ENCODE results near the gene AHNAK2. TPM values are rescaled to one million over a fixed set of nuclear protein-coding genes. Genes with fewer than 3 reads are reported as not detected.

AHNAK2 gene
- total RNA-seq, 1 experiment from 2014 or later = 31.3 TPM

GRCh38 chr14:104980611-104981531 lies 2.7 kb upstream of the AHNAK2 start:
- no peak for DNase-seq
- Histone ChIP-seq H3K9me3 (no peaks in the 10 kb centered on the region), H3K27me3 (no peaks in the 10 kb centered on the region)

GRCh38 chr14:104979758-104980610 lies 1.8 kb upstream of the AHNAK2 start:
- Histone ChIP-seq H3K9me3 (no peaks in the 10 kb centered on the region), H3K4me3 (no peak overlapping the region), H3K27me3 (no peaks in the 10 kb centered on the region), H3K36me3 (no peaks in the 10 kb centered on the region)
- DNase-seq = peak; percentile 56

More at GRCh38 chr14:104980611-104981531, 2.7 kb upstream of the AHNAK2 start:
- Histone ChIP-seq H3K36me3 (no peaks in the 10 kb centered on the region), H3K4me3 (no peak overlapping the region)

GRCh38 chr14:104978746-104979691 lies 845 bp upstream of the AHNAK2 start:
- no peaks in the 10 kb centered on the region for H3K36me3 ChIP-seq
- no peaks in the 10 kb centered on the region for H3K27me3 ChIP-seq
- H3K9me3 ChIP-seq = no peaks in the 10 kb centered on the region
- no peak overlapping the region for H3K4me3 ChIP-seq
- no peak for DNase-seq

GRCh38 chr14:104977008-104977680 lies 1.0 kb downstream of the AHNAK2 start:
- H3K36me3 ChIP-seq = no peaks in the 10 kb centered on the region
- DNase-seq = no peak
- H3K9me3 ChIP-seq = no peaks in the 10 kb centered on the region
- peak overlapping the region; percentile 56 for H3K4me3 ChIP-seq
- no peaks in the 10 kb centered on the region for H3K27me3 ChIP-seq

DNA sequence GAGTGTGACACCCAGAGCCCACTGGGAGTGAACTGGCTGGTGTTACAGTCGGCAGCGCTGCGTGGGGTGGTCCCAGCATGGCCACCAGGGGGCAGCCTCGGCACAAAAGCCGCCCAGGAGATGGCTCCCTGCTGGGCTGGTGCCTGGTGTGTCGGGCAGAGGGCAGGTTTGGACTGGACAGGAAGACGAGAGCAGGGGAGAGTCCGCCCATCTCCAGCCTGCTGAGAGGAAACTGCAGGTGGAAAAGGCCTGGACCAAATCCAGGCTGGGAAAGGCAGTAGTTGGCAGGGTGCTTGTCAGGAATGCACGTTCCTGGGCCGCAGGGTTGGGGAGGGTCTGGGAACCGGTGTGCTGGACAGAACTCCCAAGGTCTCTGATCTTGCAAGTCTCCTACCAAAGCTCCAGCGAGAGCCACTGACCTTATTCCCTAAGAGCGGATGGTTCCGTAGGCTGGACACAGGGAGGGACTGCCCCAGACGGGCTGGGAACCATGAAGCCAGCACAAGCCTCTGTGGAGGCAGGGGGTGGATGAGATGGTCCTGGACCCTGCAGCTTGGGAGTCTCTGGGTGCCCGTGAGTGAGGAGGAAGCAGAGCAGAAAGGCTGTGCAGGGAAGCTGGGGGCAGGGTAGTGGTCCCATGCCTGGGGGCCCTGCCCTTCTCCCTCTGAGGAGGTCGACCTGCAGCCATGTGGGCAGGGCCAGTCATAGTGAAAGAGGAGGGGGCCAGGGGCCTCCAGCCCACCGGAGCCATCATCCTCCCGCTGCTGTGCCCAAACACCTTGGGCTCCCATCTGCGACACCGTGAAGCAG lies 1.8 kb downstream of the AHNAK2 start:
- H3K27me3 ChIP-seq = no peaks in the 10 kb centered on the region
- no peak overlapping the region; the same call in 1 of the 2 replicates for H3K4me3 ChIP-seq
- no peaks in the 10 kb centered on the region for H3K36me3 ChIP-seq
- DNase-seq = peak; percentile 67
- no peaks in the 10 kb centered on the region for H3K9me3 ChIP-seq

GRCh38 chr14:104975481-104976197 lies 2.5 kb downstream of the AHNAK2 start:
- DNase-seq = no peak
- no peaks in the 10 kb centered on the region for H3K9me3 ChIP-seq
- no peaks in the 10 kb centered on the region for H3K27me3 ChIP-seq
- H3K4me3 ChIP-seq = no peak overlapping the region
- H3K36me3 ChIP-seq = no peaks in the 10 kb centered on the region

GRCh38 chr14:104974665-104975390 lies 3.3 kb downstream of the AHNAK2 start:
- no peak for DNase-seq
- Histone ChIP-seq H3K27me3 (no peaks in the 10 kb centered on the region), H3K36me3 (no peaks in the 10 kb centered on the region), H3K4me3 (no peak overlapping the region), H3K9me3 (no peaks in the 10 kb centered on the region)

DNA sequence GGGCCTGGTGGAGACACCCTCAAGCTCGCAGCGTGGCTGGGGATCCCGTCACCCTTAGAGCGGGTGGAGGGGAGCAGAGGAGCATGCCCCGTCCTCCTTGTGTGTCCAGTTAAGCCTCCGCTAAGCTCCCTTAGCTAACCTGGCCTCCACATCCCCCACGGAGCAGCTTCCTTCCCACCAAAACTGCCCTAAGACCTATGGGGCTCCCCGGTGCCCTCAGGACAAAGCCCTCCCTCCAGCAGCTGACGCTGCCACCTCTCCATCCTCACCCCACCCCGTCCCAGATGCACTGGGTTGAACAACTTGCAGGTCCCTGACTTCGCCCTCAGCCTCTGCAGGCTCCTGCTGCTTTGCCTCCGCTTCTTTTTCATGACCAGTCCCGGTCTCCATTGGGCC lies 4.0 kb downstream of the AHNAK2 start:
- no peak for DNase-seq
- Histone ChIP-seq H3K36me3 (no peaks in the 10 kb centered on the region), H3K9me3 (no peaks in the 10 kb centered on the region), H3K27me3 (no peaks in the 10 kb centered on the region), H3K4me3 (no peak overlapping the region)

- Histone ChIP-seq H3K36me3 (no peaks in the 10 kb centered on the region), H3K9me3 (no peaks in the 10 kb centered on the region), H3K27me3 (no peaks in the 10 kb centered on the region), H3K4me3 (no peak overlapping the region)
- DNase-seq = peak; percentile 98
Observed at GRCh38 chr14:104973385-104974145, 4.6 kb downstream of the AHNAK2 start.

DNA sequence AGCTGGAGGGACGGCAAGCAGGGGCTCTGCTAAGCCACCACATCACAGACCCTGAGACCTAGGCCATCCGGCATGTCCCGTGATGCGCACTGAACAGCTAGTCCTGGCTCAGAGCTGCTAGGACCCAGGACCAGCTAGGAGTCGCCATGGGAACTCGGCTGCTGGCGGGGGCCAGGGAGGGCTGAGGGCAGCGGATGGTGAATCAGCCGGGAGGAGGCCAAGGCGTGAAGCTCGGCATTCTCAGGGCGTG lies 5.1 kb downstream of the AHNAK2 start:
- DNase-seq = peak; percentile 97
- Histone ChIP-seq H3K27me3 (no peaks in the 10 kb centered on the region), H3K9me3 (no peaks in the 10 kb centered on the region), H3K4me3 (peak overlapping the region; percentile 11; the same call in 1 of the 2 replicates), H3K36me3 (no peaks in the 10 kb centered on the region)

- Histone ChIP-seq H3K36me3 (no peaks in the 10 kb centered on the region), H3K9me3 (no peaks in the 10 kb centered on the region), H3K27me3 (no peaks in the 10 kb centered on the region), H3K4me3 (peak overlapping the region; percentile 11; the same call in 1 of the 2 replicates)
- DNase-seq = peak; percentile 90
Observed at GRCh38 chr14:104972301-104973134, 5.7 kb downstream of the AHNAK2 start.

- Histone ChIP-seq H3K4me3 (no peak overlapping the region), H3K36me3 (no peaks in the 10 kb centered on the region), H3K9me3 (no peaks in the 10 kb centered on the region), H3K27me3 (no peaks in the 10 kb centered on the region)
- no peak for DNase-seq
Observed at GRCh38 chr14:104971447-104972240, 6.5 kb downstream of the AHNAK2 start.
